Naive B cell (primary cell): ENCODE results near the gene ATP5PB. TPM values are rescaled to one million over a fixed set of nuclear protein-coding genes. Genes with fewer than 3 reads are reported as not detected.
A peak's percentile ranks its signal among the peaks of the same experiment; 100 is the strongest.

Experiments
- ATAC-seq, 2 donors: fragments of 150-1000 bp; cut with Tn5 transposase; 2 replicates each; pipeline ENCODE4 v1.10.0; 2021; ENCODE audit warnings: low read depth in 2 of 2, mild to moderate bottlenecking in 2 of 2, moderate library complexity in 2 of 2
- DNase-seq: peaks from one replicate; pipeline ENCODE4 v3.0.0; 2022
- H3K27ac Mint-ChIP-seq, 6 donors: one replicate each; pipeline ENCODE4 v1.8.0; 2020 to 2022; ENCODE audit warnings: mild to moderate bottlenecking in 6 of 6, mixed read lengths in 6 of 6, moderate library complexity in 5 of 6, inconsistent platforms in 2 of 6
- H3K27me3 Mint-ChIP-seq, 3 donors: one replicate each; pipeline ENCODE4 v1.8.0; 2021 to 2022; ENCODE audit warnings: mixed read lengths in 3 of 3, mild to moderate bottlenecking in 1 of 3
- H3K36me3 Mint-ChIP-seq, 2 donors: one replicate each; pipeline ENCODE4 v1.8.0; 2020 to 2022; ENCODE audit warnings: mixed read lengths in 2 of 2, inconsistent platforms in 1 of 2, mild to moderate bottlenecking in 1 of 2
- H3K4me1 Mint-ChIP-seq, 3 donors: one replicate each; pipeline ENCODE4 v1.8.0; 2020 to 2022; ENCODE audit warnings: mixed read lengths in 3 of 3, inconsistent platforms in 1 of 3, mild to moderate bottlenecking in 1 of 3, moderate library complexity in 1 of 3
- H3K4me3 Mint-ChIP-seq, 8 donors: one replicate each; pipeline ENCODE4 v1.8.0; 2020 to 2022; ENCODE audit warnings: mild to moderate bottlenecking in 8 of 8, mixed read lengths in 8 of 8, moderate library complexity in 8 of 8, inconsistent platforms in 2 of 8
- H3K9me3 Mint-ChIP-seq, 7 donors: one replicate each; pipeline ENCODE4 v1.8.0; 2020 to 2022; ENCODE audit warnings: mixed read lengths in 7 of 7, mild to moderate bottlenecking in 5 of 7, inconsistent platforms in 2 of 7, moderate library complexity in 1 of 7
- polyA plus RNA-seq, 6 donors: library from polyadenylated mRNA; unstranded; fragments of 300-500 nt; fragmentation: Illumina TruSeq; gene quantifications; one replicate each; pipeline ENCODE4 v1.2.3, GENCODE V29; 2021; ENCODE audit warnings: low read depth in 6 of 6

ATP5PB gene
- polyA plus RNA-seq, 6 donors from 2014 or later: 356 to 441 (median 405) TPM

DNA sequence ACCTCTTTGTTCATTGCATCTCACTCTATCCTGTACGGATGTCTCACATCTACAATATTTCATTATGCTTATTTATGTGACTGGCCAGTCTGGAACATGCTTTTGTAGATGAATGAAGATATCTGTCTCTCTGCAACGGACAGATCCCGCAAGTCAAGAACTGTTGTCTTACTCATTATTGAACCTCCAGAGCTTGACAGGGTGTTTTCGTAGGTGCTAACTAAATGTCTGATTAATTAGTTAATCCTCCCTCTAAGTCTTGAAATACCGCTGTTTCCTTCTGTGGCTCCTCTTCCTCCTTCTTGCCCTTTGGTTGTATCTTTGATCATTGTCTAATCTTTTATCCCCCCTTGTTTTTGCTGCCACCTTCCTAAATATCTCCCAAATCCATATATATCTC lies 21.3 kb downstream of the ATP5PB start:
- ATAC-seq: no peak

DNA sequence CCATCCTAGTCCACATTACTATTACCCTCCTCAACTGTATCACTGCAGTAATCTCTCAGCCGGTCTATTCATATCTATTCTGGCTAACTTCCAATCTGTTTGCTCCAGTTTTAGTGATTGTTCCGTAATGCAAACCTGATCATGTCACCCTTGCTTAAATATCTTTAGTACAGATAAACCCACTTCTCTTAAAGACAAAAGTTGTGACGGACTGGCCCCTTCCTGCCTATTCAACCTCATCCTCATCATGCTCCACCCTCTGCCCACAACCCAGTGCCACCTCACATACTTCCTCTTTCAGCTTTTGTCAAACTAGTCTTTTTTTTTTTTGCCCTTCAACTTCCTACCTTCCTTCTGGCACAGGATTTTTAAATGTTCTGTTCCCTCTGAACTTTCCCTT lies 21.7 kb downstream of the ATP5PB start:
- DNase-seq (peak; percentile 91), ATAC-seq (peak; percentile 95 to 97)
- Mint-ChIP-seq H3K4me1 (peaks cover 18 to 21% (median 18%) of the 10 kb centered on the region in 3 donors), H3K9me3 (no peaks in the 10 kb centered on the region), H3K27me3 (no peaks in the 10 kb centered on the region), H3K4me3 (no peak overlapping the region), H3K36me3 (peaks cover 0 to 4% of the 10 kb centered on the region in 2 donors), H3K27ac (no peak overlapping the region)

More for the DNA sequence above, 21.3 kb downstream of the ATP5PB start:
- H3K27ac Mint-ChIP-seq: no peak overlapping the region
- peaks cover under 1 to 4% of the 10 kb centered on the region in 2 donors for H3K36me3 Mint-ChIP-seq
- no peak overlapping the region for H3K4me3 Mint-ChIP-seq
- no peaks in the 10 kb centered on the region for H3K27me3 Mint-ChIP-seq
- DNase-seq: no peak
- peaks cover 14 to 16% (median 14%) of the 10 kb centered on the region in 3 donors for H3K4me1 Mint-ChIP-seq
- no peaks in the 10 kb centered on the region for H3K9me3 Mint-ChIP-seq

DNA sequence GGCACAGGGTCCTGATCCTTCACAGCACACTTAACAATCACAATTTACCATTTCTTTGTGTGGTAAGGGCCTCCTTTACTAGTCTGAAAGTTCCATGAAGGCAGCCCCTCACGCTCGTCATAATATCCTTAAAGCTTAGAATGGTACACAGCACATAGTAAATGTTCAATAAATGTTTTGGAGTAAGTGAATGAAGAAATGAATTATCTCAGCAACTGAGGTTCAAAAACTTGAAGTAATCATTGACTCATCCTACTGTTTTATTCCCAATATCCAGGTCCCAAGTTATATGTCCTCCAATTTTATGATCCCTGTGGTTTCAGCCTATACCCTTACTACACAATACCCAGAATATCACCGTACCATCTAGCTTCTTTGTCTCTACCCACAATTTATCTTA lies 22.3 kb downstream of the ATP5PB start:
- Mint-ChIP-seq H3K27me3 (no peaks in the 10 kb centered on the region), H3K4me3 (no peak overlapping the region), H3K36me3 (peaks cover 0 to 4% of the 10 kb centered on the region in 2 donors), H3K9me3 (no peaks in the 10 kb centered on the region), H3K4me1 (peaks cover 21 to 26% (median 22%) of the 10 kb centered on the region in 3 donors), H3K27ac (no peak overlapping the region)
- DNase-seq (no peak), ATAC-seq (peak; percentile 12 to 16)

DNA sequence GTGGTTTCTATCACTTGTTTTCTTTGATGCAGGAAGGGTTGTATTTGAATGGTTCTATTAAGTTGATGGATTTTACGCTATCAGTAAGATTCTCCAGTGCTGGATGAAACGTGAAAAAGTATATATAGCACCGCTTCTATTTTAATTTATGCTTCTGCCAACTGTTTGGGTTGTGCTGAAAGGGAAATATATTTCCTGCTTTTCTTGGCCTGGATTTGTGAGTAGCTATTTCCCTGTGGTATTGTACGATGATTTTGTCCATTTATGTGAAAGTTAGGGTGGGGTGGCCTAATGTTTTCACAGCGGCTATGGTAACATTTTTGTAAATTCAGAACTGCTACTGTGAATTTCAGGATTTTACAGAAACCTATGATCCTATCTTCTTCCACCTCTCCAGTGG lies 24.8 kb downstream of the ATP5PB start:
- Mint-ChIP-seq H3K27ac (peak overlapping the region in 5 of 6 donors; percentile 94 to 99 (median 96)), H3K27me3 (no peaks in the 10 kb centered on the region), H3K4me1 (peaks cover 41 to 47% (median 43%) of the 10 kb centered on the region in 3 donors), H3K36me3 (peaks cover 12% of the 10 kb centered on the region in 2 donors), H3K4me3 (peak overlapping the region; percentile 87 to 98 (median 95)), H3K9me3 (no peaks in the 10 kb centered on the region)
- DNase-seq (no peak), ATAC-seq (no peak)

DNA sequence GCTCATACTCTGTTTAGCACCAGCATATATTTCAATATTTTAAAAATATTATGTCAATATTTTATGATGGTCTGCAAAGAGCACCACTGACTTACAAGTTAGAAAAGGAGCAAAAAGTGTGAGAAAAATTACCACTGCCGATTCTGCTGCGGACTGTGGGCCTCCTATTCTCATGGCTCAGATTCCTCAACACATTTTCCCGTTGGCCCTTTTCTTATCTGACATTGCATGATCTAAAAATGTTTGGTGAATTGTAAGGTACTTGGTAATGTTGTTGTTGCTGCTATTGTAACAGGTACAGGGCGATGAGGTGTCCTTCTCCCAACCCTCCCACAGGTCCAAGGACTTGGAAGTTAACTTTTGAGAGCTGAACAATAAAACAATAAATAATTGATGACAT lies 25.3 kb downstream of the ATP5PB start:
- DNase-seq: no peak
- H3K36me3 Mint-ChIP-seq: peaks cover 12% of the 10 kb centered on the region in 2 donors
- ATAC-seq: no peak
- H3K27ac Mint-ChIP-seq: peak overlapping the region in 5 of 6 donors; percentile 61 to 99 (median 96)
- H3K4me3 Mint-ChIP-seq: peak overlapping the region; percentile 87 to 98 (median 95)
- H3K27me3 Mint-ChIP-seq: no peaks in the 10 kb centered on the region
- H3K9me3 Mint-ChIP-seq: no peaks in the 10 kb centered on the region
- peaks cover 41 to 47% (median 43%) of the 10 kb centered on the region in 3 donors for H3K4me1 Mint-ChIP-seq

DNA sequence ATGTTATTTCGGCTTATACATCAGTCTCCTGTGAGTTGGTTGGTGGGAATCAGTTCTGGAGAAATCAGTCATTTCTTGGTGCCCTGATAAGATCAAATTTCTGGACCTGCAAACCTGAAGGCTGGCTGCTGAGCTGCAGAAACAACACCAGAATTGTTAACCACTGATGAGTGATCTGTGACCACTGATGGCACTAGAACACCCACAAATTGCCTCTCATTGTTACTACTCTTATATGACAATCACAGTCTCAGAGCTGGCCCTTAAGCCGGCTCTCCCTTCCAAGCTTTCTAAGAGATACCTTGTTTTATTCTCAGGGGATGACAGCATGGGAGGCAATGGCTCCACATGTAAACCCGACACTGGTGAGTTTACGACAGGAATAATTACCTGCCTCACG lies 26.4 kb downstream of the ATP5PB start:
- ATAC-seq: no peak
- H3K27ac Mint-ChIP-seq: peak overlapping the region in 5 of 6 donors; percentile 18 to 97 (median 95)

DNA sequence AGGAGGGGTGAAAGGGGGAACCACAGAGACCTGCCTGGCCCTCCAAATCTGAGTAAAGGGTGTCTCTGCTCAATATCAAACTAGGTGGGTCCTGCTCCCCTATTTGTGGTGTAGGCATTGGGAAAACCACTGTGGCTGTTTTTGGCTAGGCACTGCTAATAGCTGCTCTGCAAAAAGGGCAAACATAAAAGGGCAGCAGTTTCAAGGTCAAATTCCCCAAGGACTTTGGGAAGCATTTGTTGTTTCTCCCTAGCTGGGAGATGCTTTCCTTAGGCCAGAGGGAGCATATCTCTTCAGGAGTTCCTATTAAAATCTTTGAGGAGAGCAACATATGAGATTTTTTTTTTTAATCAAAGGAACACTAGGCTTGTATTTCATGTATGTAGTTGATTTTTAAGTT lies 26.9 kb downstream of the ATP5PB start:
- H3K9me3 Mint-ChIP-seq: no peaks in the 10 kb centered on the region
- H3K4me1 Mint-ChIP-seq: peaks cover 51 to 58% (median 54%) of the 10 kb centered on the region in 3 donors
- peak overlapping the region; percentile 87 to 98 (median 95) for H3K4me3 Mint-ChIP-seq
- no peak for ATAC-seq
- peaks cover 12% of the 10 kb centered on the region in 2 donors for H3K36me3 Mint-ChIP-seq
- no peaks in the 10 kb centered on the region for H3K27me3 Mint-ChIP-seq
- peak overlapping the region in 5 of 6 donors; percentile 70 to 97 (median 95) for H3K27ac Mint-ChIP-seq
- no peak for DNase-seq

More for the DNA sequence above, 26.4 kb downstream of the ATP5PB start:
- H3K4me3 Mint-ChIP-seq: peak overlapping the region; percentile 87 to 98 (median 95)
- peaks cover 12% of the 10 kb centered on the region in 2 donors for H3K36me3 Mint-ChIP-seq
- H3K9me3 Mint-ChIP-seq: no peaks in the 10 kb centered on the region
- no peak for DNase-seq
- no peaks in the 10 kb centered on the region for H3K27me3 Mint-ChIP-seq
- H3K4me1 Mint-ChIP-seq: peaks cover 48 to 54% (median 51%) of the 10 kb centered on the region in 3 donors

DNA sequence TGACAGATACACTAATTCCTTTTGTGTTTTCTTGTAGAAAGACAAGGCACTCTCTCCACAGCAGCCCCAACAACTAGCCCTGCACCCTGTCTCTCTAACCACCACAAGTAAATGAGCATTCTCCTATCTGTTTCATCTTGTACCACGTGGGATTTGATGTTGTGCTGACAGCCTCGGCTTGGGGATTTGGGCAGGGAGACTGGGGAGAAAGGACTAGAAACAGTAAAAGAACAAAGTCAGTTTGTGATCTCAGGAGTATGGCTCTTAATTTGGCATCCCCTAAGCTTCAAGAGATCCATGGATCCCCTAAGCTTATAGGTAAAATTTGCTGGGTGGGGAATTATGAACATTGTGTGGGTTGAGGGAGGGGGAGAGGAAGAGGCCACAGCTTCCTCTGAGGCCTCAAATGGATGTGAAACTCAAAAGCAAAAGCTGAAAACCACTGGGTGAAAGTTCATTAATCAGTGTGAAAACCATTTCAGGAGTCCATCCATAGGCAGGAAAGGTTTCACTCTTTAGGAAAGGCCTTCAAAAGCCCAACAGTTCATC lies 27.6 kb downstream of the ATP5PB start:
- Mint-ChIP-seq H3K27me3 (no peaks in the 10 kb centered on the region), H3K4me1 (peaks cover 54 to 64% (median 56%) of the 10 kb centered on the region in 3 donors), H3K9me3 (no peaks in the 10 kb centered on the region), H3K36me3 (peaks cover 12% of the 10 kb centered on the region in 2 donors), H3K27ac (peak overlapping the region in 5 of 6 donors; percentile 70 to 97 (median 95)), H3K4me3 (peak overlapping the region; percentile 87 to 98 (median 95))
- ATAC-seq (peak; percentile 65), DNase-seq (peak; percentile 65)

DNA sequence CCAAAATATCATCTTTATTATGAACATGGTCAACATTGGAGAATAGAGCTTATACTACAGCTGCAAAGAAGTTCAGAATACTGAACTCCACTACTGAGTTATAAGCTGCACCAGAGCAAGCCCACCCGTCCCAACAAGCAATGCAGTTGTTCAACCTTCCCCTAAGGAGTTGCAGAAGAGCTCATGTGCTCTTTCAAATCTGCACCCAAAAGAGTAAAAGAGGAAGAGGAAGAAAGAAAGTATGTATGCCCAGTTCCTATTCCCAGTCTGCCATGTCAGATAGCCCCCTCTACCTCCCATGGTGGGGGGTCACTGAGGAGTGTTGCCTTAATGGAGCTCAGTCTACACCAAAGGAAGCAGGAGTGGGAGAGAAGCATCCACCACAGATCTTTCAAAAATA lies 31.4 kb downstream of the ATP5PB start:
- Mint-ChIP-seq H3K4me3 (peak overlapping the region in 1 of 8 donors; percentile 71), H3K27ac (no peak overlapping the region)
- ATAC-seq: no peak

DNA sequence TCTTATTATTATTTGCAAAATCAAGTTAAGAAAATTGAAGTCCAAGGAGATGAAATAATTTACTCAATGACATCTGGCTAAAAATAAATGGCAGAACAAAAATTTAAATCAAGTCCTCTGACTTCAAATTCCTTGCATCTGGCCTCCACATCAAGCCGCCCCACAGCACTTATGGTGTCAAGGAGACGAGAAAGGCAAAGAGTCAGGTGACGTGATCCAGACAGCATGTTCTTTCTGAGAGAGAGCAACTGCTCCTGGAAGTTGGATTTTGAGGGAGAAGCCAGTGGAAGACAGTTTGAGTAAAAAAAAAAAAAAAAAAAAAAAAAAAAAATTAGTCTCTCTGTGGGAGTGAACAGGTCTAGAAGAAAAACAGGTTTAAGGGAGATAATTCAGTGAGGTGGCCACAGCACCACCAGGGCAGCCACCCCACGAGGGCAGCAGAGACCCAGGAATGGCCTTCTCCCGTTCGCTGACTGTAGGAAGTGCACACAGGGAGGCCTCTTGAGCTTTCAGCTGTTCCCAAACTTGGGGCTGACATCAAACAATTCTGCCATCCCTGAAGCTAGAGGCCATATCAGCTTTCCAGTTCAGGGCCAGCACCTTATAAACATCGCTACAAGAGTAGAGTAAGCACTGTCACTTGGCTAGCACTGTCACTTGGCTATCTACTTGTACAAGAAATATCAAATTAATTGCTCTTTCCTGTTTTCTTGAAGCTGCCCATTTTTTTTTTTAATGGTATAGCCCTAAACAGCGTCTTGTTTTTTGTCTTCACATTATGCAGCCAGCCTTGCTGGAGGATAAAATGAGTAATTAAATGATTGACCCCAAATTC lies 32.3 kb downstream of the ATP5PB start:
- DNase-seq: peak; percentile 56
- ATAC-seq: peak; percentile 56 to 63
- Mint-ChIP-seq H3K27ac (peak overlapping the region in 3 of 6 donors; percentile 27 to 70 (median 53)), H3K36me3 (peaks cover 8 to 12% of the 10 kb centered on the region in 2 donors), H3K4me1 (peaks cover 31 to 42% (median 35%) of the 10 kb centered on the region in 3 donors), H3K9me3 (no peaks in the 10 kb centered on the region), H3K4me3 (no peak overlapping the region), H3K27me3 (no peaks in the 10 kb centered on the region)

More for the DNA sequence above, 31.4 kb downstream of the ATP5PB start:
- Mint-ChIP-seq H3K36me3 (peaks cover 8 to 12% of the 10 kb centered on the region in 2 donors), H3K9me3 (no peaks in the 10 kb centered on the region), H3K4me1 (peaks cover 39 to 51% (median 42%) of the 10 kb centered on the region in 3 donors), H3K27me3 (no peaks in the 10 kb centered on the region)
- no peak for DNase-seq

DNA sequence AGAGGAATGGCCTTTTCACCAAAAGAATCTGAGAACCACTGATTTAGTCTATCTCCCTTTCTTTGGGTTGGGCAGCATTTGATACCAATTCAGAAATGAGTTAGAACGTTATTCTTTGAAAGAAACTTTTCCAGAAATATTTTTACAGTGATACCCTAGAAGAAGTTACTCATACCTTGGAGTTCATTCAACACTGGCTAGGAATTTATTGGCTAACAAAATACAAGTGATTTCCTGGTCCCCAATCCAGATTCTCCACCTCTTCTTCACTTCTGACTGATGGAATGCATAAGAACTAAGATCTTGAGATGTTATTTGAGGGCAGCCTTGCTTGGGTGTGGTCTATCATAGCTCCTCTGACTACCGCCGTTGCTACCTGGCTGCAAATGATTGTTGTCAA lies 33.9 kb downstream of the ATP5PB start:
- ATAC-seq (no peak), DNase-seq (no peak)
- no peaks in the 10 kb centered on the region for H3K27me3 Mint-ChIP-seq
- peaks cover 16 to 26% (median 19%) of the 10 kb centered on the region in 3 donors for H3K4me1 Mint-ChIP-seq
- no peaks in the 10 kb centered on the region for H3K9me3 Mint-ChIP-seq
- no peak overlapping the region for H3K27ac Mint-ChIP-seq
- no peak overlapping the region for H3K4me3 Mint-ChIP-seq
- H3K36me3 Mint-ChIP-seq: peaks cover 2 to 4% of the 10 kb centered on the region in 2 donors

DNA sequence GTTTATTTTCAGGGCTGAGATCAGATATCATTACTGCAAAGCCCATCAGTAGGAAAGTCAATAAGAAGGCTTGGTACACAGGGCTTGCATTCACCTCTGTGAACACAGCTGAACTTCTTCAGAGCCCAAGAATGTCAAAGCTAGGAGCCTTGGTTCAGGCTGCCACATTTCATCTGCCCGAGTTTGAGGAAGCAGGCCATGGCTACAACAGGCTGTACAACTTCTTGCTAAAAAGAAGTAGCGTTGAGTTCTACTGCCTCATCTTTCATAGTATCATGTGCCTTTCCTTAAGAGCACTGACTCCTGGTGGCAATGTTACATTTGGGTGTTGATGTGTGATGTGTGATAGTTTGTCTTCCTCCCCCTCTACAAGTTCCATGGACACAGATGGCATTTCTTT lies 34.6 kb downstream of the ATP5PB start:
- peak overlapping the region in 1 of 6 donors; percentile 24 for H3K27ac Mint-ChIP-seq
- no peaks in the 10 kb centered on the region for H3K27me3 Mint-ChIP-seq
- peaks cover 11 to 21% (median 15%) of the 10 kb centered on the region in 3 donors for H3K4me1 Mint-ChIP-seq
- H3K4me3 Mint-ChIP-seq: no peak overlapping the region
- DNase-seq (no peak), ATAC-seq (no peak)
- no peaks in the 10 kb centered on the region for H3K9me3 Mint-ChIP-seq
- H3K36me3 Mint-ChIP-seq: no peaks in the 10 kb centered on the region

DNA sequence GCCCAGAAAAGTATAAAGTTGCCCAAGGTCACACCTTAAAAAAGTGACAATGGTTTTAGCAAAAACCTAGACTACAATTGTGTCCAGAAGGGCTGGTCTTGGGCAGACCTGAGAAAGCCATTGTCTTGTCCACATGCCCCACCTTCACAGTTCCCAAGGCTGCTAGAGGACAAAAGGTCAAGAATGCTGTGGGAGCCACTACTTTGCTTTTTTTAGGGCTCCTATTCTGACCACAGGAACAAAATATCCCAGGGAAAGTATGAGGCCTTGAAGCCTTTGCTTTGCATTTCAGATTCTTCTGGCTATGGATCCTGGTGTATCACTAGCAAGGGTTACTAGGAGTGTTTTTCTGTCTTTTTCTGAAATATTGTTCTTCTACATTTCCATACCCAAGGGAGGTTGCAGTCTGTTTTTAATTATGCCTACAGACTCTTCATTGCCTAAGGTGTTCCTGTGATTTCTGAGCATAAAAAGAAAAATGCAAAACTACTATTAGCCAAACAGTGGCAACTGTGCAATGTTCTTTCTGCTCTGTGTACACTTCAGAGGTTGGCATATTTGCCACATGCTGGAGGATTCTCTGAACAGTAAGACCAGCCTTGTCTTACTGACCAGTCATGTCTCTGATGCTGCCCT lies 35.2 kb downstream of the ATP5PB start:
- Mint-ChIP-seq H3K9me3 (no peaks in the 10 kb centered on the region), H3K4me3 (no peak overlapping the region), H3K27me3 (no peaks in the 10 kb centered on the region), H3K36me3 (no peaks in the 10 kb centered on the region), H3K4me1 (peaks cover 11 to 21% (median 15%) of the 10 kb centered on the region in 3 donors), H3K27ac (peak overlapping the region in 2 of 6 donors; percentile 58 to 63)
- no peak for DNase-seq
- no peak for ATAC-seq
